HepG2 (cell line): Measurements from ENCODE around the gene LRRC8D. TPM values are rescaled to one million over a fixed set of nuclear protein-coding genes. Genes with fewer than 3 reads are reported as not detected.

ENCODE experiments used
- ATF4 ChIP-seq, 2 experiments: fragments of 450-650 bp in 1 of 2; sonication (generic) in 1 of 2; formaldehyde crosslinking; IDR thresholded peaks; 2 replicates each; pipeline versions ENCODE4 v1.5.0 to v1.8.0; 2020 to 2022; ENCODE audit warnings: mild to moderate bottlenecking in 1 of 2, missing genetic modification reagents in 1 of 2
- CEBPZ ChIP-seq: IDR thresholded peaks from 2 replicates; pipeline ENCODE4 v1.6.1; 2012; ENCODE audit warnings: low read length, improper control_type of control experiment
- DZIP1 ChIP-seq: sonication (generic); formaldehyde crosslinking; IDR thresholded peaks from 2 replicates; pipeline ENCODE4 v1.5.0; 2020; ENCODE audit warnings: mild to moderate bottlenecking, missing genetic modification reagents
- HCFC1 ChIP-seq: fragments of 150-350 bp; IDR thresholded peaks from 2 replicates; pipeline ENCODE4 v1.6.1; 2014; ENCODE audit warnings: low read depth, low read length
- MED13 ChIP-seq: sonication (generic); formaldehyde crosslinking; IDR thresholded peaks from 2 replicates; pipeline ENCODE4 v1.5.0; 2020; ENCODE audit warnings: missing genetic modification reagents
- ZFP91 ChIP-seq: sonication (generic); formaldehyde crosslinking; IDR thresholded peaks from 2 replicates; pipeline ENCODE4 v1.9.0; 2022; ENCODE audit warnings: missing genetic modification reagents, mild to moderate bottlenecking, borderline replicate concordance
- ZNF138 ChIP-seq: sonication (generic); formaldehyde crosslinking; IDR thresholded peaks from 2 replicates; pipeline ENCODE4 v1.5.0; 2020; ENCODE audit warnings: mild to moderate bottlenecking, low read depth, missing genetic modification reagents
- ZNF574 ChIP-seq: sonication (generic); formaldehyde crosslinking; IDR thresholded peaks from 2 replicates; pipeline ENCODE4 v1.4.0; 2020; ENCODE audit warnings: missing genetic modification reagents
- polyA plus RNA-seq, 8 experiments: library from polyadenylated mRNA; depleted of rRNA in 3 of 8; stranded (reverse) in 7 of 8; unstranded in 1 of 8; fragments of >200 nt; fragmentation: Illumina TruSeq in 4 of 8; extraction: Trizol in 4 of 8; gene quantifications; 2 replicates each; pipeline versions ENCODE4 v1.2.1 to v1.2.3, GENCODE V29; 2011 to 2016; ENCODE audit warnings: low read depth in 4 of 8, missing spikeins in 1 of 8, mixed read lengths in 1 of 8; ENCODE audit not compliant: insufficient read depth in 1 of 8
- total RNA-seq, 5 experiments: library from RNA; depleted of rRNA; stranded (reverse); fragments of >200 nt; fragmentation: Illumina TruSeq; extraction: Trizol; gene quantifications; 2 replicates each; pipeline ENCODE4 v1.2.3, GENCODE V29; 2016; ENCODE audit warnings: low read depth in 1 of 5
- TF ChIP-seq, protein P1 (sequence below): conservative IDR thresholded peaks from 2 replicates; pipeline ENCODE4 v1.6.1; 2018; ENCODE audit warnings: missing genetic modification reagents
- TF ChIP-seq, protein P2 (sequence below): IDR thresholded peaks from 2 replicates; pipeline ENCODE4 v1.6.1; 2016; ENCODE audit warnings: low read depth, borderline replicate concordance

Gene LRRC8D
- total and polyA plus RNA-seq, 2 of the 13 experiments (the other 11 are each of a cell fraction or from before 2014, with no cell fraction given) = 29.9 to 45.5 TPM

- TF ChIP-seq ATF4 (CRISPR knock-in tag; IDR thresholded peaks at IDR 0.05) = peak in 1 of 2 experiments; percentile 73; a peak in 2 of 4 replicates
- TF ChIP-seq HCFC1 = no peak
- no peak for TF ChIP-seq ZNF138 (CRISPR knock-in tag)
- no peak for TF ChIP-seq ZFP91
- TF ChIP-seq CEBPZ = no peak
- no peak for TF ChIP-seq DZIP1
- TF ChIP-seq, protein P1, sequence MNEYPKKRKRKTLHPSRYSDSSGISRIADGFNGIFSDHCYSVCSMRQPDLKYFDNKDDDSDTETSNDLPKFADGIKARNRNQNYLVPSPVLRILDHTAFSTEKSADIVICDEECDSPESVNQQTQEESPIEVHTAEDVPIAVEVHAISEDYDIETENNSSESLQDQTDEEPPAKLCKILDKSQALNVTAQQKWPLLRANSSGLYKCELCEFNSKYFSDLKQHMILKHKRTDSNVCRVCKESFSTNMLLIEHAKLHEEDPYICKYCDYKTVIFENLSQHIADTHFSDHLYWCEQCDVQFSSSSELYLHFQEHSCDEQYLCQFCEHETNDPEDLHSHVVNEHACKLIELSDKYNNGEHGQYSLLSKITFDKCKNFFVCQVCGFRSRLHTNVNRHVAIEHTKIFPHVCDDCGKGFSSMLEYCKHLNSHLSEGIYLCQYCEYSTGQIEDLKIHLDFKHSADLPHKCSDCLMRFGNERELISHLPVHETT (CRISPR knock-in tag) = 0 out of 2 replicates have a peak, but pooled peaks have one; percentile 31
- no peak for TF ChIP-seq MED13 (CRISPR knock-in tag)
- TF ChIP-seq, protein P2, sequence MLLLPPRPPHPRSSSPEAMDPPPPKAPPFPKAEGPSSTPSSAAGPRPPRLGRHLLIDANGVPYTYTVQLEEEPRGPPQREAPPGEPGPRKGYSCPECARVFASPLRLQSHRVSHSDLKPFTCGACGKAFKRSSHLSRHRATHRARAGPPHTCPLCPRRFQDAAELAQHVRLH = no peak
- TF ChIP-seq ZNF574 = 0 out of 2 replicates have a peak, but pooled peaks have one; percentile 34
These were observed at the start of gene LRRC8D (continued) for GRCh38 chr1:89820422-89821321.
